Activated naive CD8-positive, alpha-beta T cell treated with anti-CD3 and anti-CD28 coated beads, Interleukin-2, amount 50 U/mL, for 16 hours (primary cell): ENCODE results near the gene TRIM28.
A peak's percentile ranks its signal among the peaks of the same experiment; 100 is the strongest.
"Not testable (repeated sequence)": the region's sequence is repeated elsewhere in the genome, so short reads cannot be mapped to it uniquely, and the experiment has no call there.

Source experiments
- DNase-seq: peaks from one replicate; pipeline ENCODE4 v3.0.0-alpha.2; 2020; ENCODE audit warnings: low read depth, low spot score

Gene TRIM28

DNA sequence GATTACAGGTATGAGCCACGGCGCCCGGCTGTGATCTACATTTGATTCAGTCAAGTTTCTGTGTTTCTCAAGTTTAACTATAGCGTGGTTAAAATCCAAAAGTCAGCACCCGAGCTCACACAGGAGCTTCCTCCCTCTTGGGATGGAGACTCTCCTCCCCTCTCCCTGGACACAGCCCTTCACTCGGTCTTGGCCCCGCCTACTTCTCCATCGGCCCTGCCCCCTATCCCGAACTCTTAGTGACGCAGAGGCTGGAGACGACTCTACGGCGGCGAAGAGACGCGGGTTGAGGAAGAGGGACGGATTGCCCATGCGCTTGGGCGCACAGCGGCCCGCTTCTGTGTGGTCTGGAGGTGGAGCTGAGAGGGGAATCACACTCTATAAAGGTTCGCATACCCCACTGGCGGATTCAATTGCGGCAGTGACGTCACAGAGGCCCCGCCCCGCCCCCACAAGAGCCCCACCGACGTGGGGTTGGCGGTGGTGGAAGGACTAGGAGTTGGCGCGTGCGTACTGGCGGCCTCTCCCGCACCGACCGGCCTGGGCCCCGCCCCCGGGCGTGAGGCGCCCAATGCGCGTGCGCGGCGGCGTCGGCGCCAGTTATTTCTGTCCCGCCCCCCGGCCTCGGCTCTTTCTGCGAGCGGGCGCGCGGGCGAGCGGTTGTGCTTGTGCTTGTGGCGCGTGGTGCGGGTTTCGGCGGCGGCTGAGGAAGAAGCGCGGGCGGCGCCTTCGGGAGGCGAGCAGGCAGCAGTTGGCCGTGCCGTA is at the start of gene TRIM28:
Gene TRIM28, plus strand, starts transcription at position 239 of the 765 bp plus-strand sequence. CDS start 694 bp downstream, outside the sequence.
- DNase-seq: peak; percentile 100

DNA sequence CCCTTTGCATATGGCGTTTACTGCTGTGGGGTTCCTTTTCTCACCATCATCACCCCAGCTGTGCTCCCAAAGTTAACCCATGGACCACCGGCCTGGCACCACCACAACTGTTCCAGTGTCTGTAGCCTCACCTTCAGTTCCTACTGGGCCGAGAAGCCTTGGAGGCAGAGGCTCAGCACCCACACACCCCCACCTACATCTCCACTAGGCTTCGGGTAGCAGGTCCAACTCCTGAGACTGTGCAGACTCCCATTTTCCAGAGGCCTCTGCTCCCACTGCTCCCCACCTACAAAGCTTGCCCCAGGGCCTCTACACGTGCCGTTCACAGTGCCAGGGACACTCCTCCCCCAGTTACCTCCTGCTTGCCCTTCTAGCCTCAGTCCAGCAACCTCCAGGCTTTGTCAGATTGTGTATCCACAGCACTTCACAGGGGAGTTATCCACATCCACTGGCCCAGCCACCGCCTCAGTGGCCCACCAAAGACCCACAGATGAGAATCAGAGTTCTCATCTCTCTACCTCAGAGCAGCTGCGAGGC is 46.2 kb upstream of the TRIM28 start:
- no peak for DNase-seq

DNA sequence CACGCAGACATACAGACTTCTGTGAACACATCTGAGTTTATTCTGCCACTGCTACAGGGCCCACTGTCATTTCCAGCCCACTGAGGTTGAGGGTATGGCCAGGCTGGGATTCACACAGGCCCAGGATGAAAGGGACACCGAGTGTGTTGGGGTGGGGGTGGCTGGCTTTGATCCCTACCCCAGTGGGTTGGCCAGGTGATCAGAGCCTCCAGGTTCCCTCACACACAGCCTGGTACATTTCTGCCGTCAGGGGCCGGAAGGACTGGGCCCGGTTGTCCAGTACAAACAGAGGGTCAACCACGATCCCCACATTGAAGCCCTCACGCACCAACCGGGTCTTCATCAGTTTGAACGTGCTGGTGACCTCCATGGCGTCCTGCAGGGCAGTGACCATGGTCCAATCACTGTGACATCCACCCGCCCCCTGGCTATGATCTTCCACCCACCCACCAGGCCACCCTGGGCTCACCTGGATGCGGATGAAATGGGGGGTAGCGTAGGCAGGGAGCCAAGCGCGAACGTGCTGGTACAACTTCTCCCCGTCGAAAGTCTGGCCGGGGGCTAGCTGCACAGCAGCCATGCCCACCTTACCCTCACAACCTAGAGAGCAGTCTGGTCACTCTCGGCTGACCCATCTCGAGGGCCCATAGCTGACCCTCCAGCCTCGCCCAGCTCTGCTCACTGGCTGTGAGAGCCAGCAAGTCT is 45.4 kb upstream of the TRIM28 start:
- no peak for DNase-seq

DNA sequence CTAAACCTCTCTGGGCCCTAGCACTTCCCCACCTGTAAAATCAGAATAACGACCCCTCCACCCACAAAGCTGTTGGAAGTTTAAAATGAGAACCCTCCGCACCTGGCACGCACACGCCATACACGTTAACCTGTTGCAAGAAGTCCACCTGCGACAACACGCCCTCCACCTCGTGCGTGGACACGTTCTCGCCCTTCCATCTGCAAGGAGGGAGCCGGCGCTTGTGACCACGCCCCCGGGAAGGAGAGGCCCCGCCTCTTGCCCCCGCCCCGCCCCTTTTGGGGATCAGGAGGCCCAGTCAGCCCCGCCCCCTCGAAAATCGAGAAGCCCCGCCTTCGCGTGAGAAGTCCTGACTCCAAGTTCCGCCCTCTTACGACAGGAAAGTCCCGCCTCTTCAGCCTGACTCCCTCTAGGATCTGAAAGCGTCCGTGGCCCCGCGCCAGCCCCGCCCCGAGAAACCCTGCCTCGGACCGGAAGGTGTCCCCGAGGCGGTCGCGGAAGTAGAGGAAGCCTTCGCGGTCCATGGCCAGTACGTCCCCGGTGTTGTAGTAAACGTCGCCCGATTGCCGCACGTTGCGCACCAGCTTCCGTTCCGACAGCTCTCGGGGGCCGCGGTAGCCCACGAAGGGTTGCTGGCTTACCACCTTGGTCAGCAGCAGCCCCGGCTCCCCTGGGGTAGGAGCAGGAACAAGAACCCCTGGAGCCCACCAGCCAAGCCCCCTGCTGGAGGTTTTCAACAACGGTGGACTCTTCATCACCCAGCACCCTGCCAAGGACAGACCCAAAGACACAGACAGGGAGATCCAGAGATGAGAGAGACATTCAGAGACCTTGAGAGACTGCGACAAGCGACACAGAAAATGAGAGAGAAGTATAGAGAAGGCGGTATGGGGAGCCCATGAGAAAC is 44.6 kb upstream of the TRIM28 start:
- peak; percentile 98 for DNase-seq

DNA sequence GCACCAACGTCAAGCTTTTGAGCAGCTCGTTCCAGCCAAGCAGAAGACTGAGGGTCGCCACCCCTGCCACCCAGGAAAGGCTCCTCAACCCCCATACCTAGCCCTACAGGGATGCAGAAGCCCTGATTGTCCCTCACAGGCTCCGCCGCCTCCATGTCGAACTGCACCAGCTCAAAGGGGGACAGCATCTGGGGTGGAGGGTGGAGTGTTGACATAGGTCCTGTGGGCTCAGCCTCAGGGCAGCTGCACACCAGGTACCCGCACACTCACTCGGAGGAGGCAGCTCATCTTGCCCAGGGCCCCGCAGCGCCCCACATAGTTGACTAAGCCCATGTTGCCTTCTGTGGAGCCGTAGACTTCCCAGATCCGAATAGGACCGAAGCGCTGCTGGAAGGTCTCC is 43.6 kb upstream of the TRIM28 start:
- DNase-seq: no peak

DNA sequence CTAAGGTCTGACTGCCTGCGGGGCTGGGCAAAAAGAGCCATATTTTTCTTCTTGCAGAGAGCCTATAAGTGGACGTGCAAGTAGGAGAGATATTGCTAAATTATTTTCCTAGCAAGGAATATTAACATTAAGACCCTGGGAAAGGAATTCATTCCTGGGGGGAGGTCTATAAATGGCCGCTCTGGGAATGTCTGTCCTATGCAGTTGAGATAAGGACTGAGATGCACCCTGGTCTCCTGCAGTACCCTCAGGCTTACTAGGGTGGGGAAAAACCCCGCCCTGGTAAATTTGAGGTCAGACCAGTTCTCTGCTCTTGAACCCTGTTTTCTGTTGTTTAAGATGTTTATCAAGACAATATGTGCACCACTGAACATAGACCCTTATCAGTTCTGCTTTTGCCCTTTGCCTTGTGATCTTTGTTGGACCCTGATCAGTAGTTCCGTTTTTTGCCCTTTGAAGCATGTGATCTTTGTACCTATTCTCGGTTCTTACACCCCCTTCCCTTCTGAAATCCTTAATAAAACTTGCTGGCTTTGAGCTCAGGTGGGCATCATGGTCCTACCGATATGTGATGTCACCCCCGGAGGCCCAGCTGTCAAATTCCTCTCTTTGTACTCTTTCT is 36.2 kb upstream of the TRIM28 start:
- not testable (repeated sequence) for DNase-seq

GRCh38 chr19:58509731-58510083 is 34.2 kb upstream of the TRIM28 start:
- DNase-seq: no peak

DNA sequence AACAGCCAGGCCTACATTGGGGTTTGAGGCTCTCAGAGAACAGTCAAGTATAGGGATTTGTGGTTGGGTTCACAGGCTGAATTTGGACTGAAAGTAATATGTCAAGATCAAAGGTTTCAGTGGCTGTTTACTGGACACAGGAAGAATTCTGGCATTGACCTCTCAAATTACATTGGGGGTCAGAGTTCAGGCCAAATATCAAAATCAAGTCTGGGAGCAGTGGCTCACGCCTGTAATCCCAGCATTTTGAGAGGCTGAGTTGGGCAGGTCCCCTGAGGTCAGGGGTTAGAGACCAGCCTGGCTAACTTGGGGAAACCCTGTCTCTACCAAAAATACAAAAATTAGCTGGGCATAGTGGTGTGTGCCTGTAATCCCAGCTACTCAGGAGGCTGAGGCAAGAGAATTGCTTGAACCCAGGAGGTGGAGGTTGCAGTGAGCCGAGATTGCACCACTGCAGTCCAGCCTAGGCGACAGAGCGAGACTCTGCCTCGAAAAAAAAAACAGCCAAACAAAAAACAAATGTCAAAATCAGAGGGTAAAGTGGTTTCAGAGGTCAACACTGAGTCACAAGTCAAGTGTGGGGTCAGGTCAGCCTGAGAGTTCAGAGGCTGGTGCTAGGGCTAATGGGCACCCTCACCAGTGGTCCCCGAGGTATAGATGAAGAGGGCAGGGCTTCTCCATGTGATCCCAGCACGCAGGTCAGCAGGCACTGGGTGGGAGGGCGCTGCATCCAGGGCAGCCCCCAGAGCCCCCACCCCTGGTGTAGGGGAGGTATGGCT is 33.6 kb upstream of the TRIM28 start:
- no peak for DNase-seq

GRCh38 chr19:58511353-58512208 is 32.3 kb upstream of the TRIM28 start, which contains the start of gene SLC27A5:
TSS of gene SLC27A5 (minus strand) at chr19:58511992. CDS start at chr19:58511955, 37 bp downstream.
- no peak for DNase-seq

- no peak for DNase-seq
These were observed 30.6 kb upstream of the TRIM28 start for GRCh38 chr19:58513213-58513693.

- peak; percentile 90 for DNase-seq
These were observed 29.9 kb upstream of the TRIM28 start for GRCh38 chr19:58513694-58514563.

GRCh38 chr19:58514564-58515022 is 29.3 kb upstream of the TRIM28 start:
- DNase-seq: no peak

DNA sequence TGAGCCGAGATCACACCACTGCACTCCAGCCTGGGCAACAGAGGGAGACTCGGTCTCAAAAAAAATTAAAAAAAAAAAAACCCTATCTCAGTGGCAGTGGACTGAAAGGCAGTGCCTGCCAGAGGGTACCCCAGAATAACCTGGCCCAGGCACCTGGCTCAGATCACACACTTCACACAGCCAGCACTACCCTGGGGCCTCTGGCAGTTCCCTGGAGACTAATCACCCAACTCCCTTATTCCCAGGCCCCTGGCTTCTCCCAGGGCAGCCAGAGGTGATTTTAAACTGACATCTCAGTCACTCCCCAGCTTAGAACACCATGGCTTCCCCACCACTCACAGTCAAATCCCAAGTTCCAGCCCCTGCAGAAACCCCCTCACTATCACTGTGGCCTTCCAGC is 28.6 kb upstream of the TRIM28 start:
- DNase-seq: no peak

DNA sequence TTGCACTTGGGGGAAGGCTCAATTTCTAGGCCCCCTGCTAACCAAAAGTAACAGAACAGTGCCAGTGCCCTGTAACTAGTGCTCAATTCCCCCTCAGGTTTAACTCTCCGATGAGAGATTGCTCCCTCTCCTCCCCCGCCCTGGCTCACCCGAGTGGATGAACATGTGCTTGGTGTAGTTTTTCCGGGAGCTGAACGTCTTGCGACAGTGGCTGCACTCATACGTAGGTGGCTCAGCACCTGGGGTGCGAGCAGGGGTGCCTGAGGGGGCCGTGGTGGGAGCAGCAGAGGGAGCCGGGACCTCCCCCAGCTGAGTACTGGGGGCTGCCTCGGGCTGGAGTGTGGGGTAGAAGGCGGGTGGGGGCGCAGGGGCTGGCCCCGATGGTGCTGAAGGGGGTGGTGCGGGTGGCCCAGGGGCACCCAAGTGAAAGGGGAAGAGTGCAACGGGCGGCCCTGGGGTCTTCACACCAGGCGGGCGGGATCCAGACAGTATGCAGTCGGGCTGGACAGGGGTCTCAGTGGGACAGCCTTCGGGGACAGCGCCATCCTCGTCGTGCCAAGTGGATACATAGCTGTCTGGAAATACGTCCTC is 27.5 kb upstream of the TRIM28 start:
- no peak for DNase-seq

DNA sequence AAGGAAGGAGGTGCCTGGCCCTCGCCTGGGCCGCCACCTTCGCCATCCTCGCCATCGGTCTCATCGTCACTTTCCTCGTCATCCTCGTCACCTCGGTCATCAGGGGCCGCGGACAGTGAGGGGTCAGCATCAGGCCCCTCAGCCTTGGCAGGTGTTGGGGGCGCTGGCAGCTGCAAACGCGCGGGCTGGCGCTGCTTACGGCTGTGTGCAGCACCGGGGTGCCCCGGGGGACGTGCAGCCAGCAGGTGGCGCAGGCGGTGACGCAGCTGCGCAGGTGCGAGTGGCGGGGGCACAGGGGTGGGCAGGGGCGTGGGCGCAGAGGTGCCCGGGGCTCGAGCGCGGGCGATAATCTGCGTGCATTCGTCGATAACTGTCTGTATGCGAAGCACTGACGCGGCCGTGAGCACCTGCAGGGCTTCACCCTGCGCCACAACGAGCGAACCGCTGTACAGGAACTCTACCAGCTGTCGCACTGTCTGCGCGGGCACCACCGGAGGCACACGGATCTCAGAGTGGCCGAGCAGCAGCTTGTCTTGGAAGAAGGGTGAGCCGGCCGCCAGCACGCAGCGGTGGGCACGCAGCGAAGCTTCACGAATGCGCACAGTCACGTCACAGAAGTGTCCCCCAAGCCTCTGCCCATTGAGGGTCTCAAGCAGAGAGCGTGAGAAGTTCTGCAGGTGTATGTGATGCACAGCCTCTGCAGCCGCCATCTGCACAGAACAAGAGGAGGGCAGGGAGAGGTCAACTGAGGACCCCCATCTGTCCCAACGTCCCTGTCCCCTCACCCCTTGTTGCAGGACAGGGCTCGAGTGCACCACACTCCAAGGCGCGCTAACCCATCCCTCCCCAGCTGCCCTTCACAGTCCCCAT is 26.7 kb upstream of the TRIM28 start:
- DNase-seq: no peak

- DNase-seq: no peak
These were observed 25.4 kb upstream of the TRIM28 start for GRCh38 chr19:58518256-58519086.
